Measurements from ENCODE around the gene ARSK.

- TF ChIP-seq POLR2A (IDR thresholded peaks at IDR 0.05) (no peak), EP300 (IDR thresholded peaks at IDR 0.05) (no peak), CTCF (IDR thresholded peaks at IDR 0.05) (no peak), POLR2AphosphoS5 (IDR thresholded peaks at IDR 0.05) (no peak)
These were observed 54.8 kb downstream of the ARSK start for GRCh38 chr5:95609711-95610110.
